NCI-H526 treated with DMSO at 0.1 percent for 48 hours (cell line): ENCODE results near the gene CCDC97.

ENCODE experiments used
- DNase-seq: peaks from one replicate; lab custom pipeline; 2025; lab: John Stamatoyannopoulos, UW

The CCDC97 gene

GRCh38 chr19:41320185-41320518, 10.2 kb downstream of the CCDC97 start:
- DNase-seq = no peak

GRCh38 chr19:41320568-41320967, 10.6 kb downstream of the CCDC97 start:
- no peak for DNase-seq

- no peak for DNase-seq
Measured at GRCh38 chr19:41321204-41321599, 11.2 kb downstream of the CCDC97 start.

GRCh38 chr19:41321600-41322270, 11.8 kb downstream of the CCDC97 start:
- no peak for DNase-seq

GRCh38 chr19:41322451-41322850, 12.5 kb downstream of the CCDC97 start:
- DNase-seq = no peak

GRCh38 chr19:41323023-41323422, 13.1 kb downstream of the CCDC97 start:
- no peak for DNase-seq

- DNase-seq = no peak
Measured at GRCh38 chr19:41323430-41324125, 13.6 kb downstream of the CCDC97 start.

- DNase-seq = no peak
Measured at GRCh38 chr19:41324231-41324702, 14.3 kb downstream of the CCDC97 start.

GRCh38 chr19:41324921-41325639, 15.1 kb downstream of the CCDC97 start:
- DNase-seq = no peak

- no peak for DNase-seq
Measured at GRCh38 chr19:41325640-41325946, 15.6 kb downstream of the CCDC97 start.

GRCh38 chr19:41325947-41326706, 16.2 kb downstream of the CCDC97 start:
- no peak for DNase-seq

- no peak for DNase-seq
Measured at GRCh38 chr19:41327076-41327575, 17.2 kb downstream of the CCDC97 start.

GRCh38 chr19:41327576-41328156, 17.7 kb downstream of the CCDC97 start:
- no peak for DNase-seq

GRCh38 chr19:41328157-41328841, 18.3 kb downstream of the CCDC97 start:
- DNase-seq = no peak

GRCh38 chr19:41328842-41329225, 18.9 kb downstream of the CCDC97 start:
- DNase-seq = no peak

- DNase-seq = no peak
Measured at GRCh38 chr19:41330481-41330880, 20.5 kb downstream of the CCDC97 start.

- no peak for DNase-seq
Measured at GRCh38 chr19:41330946-41331678, 21.1 kb downstream of the CCDC97 start.

GRCh38 chr19:41332000-41332399, 22.0 kb downstream of the CCDC97 start:
- DNase-seq = no peak

GRCh38 chr19:41332468-41332867, 22.5 kb downstream of the CCDC97 start:
- no peak for DNase-seq

- no peak for DNase-seq
Measured at GRCh38 chr19:41334793-41335192, 24.8 kb downstream of the CCDC97 start.

GRCh38 chr19:41335467-41335866, 25.5 kb downstream of the CCDC97 start:
- no peak for DNase-seq
